Measurements from ENCODE around the gene SMIM38. TPM values are rescaled to one million over a fixed set of nuclear protein-coding genes. Genes with fewer than 3 reads are reported as not detected.

The SMIM38 gene
- total RNA-seq (1 to 10 TPM in 4 of 7 donors, under 1 TPM in 3; 0.44 to 2.0 (median 1.1) TPM), polyA plus RNA-seq (under 1 TPM; 0.02 to 0.29 (median 0.05) TPM)
- long read RNA-seq, donor 1: 0 reads
- long read RNA-seq, donor 2: 0 reads

GRCh38 chr11:69155302-69156234, at the start of gene SMIM38:
Gene SMIM38, plus strand, starts transcription at chr11:69155935. Its CDS starts 1,912 bp downstream, at chr11:69157847.
- Histone ChIP-seq H3K27ac (peak within 1 kb of the TSS in 5 of 8 donors; percentile 34 to 60 (median 57)), H3K27me3 (replicated peaks in 1 of 7) (peaks cover 0 to 25% (median 4%) of the 10 kb centered on the region in 7 donors), H3K9me3 (no peaks in the 10 kb centered on the region), H3K4me3 (no peak within 1 kb of the TSS), H3K4me1 (peaks cover 0 to 40% (median 19%) of the 10 kb centered on the region in 6 donors), H3K36me3 (no peaks in the 10 kb centered on the region)
- TF ChIP-seq POLR2AphosphoS5 (IDR thresholded peaks at IDR 0.05) (peak in 2 of 3 donors; percentile 73 to 74), CTCF (IDR thresholded peaks at IDR 0.05 in 8 of 11, conservative IDR thresholded peaks at IDR 0.05 in 3 of 11) (no peak)
- intact Hi-C loops (cut with DNase I; ENCODE audit: low total_unique reads): no loop called here
- 50 to 73% (median 55%) methylated on average over 12 to 32 of the region's 32 CpGs for WGBS, 5 donors
- peak; percentile 70 for DNase-seq

GRCh38 chr11:69106031-69106811, 49.5 kb upstream of the SMIM38 start:
- H3K36me3 ChIP-seq: peaks cover 0 to 7% (median 0%) of the 10 kb centered on the region in 6 donors
- H3K4me1 ChIP-seq: peaks cover 0 to 7% (median 2%) of the 10 kb centered on the region in 6 donors
- no peak for DNase-seq
- H3K27ac ChIP-seq: no peak overlapping the region
- H3K4me3 ChIP-seq: no peak overlapping the region
- TF ChIP-seq CTCF (IDR thresholded peaks at IDR 0.05 in 8 of 11, conservative IDR thresholded peaks at IDR 0.05 in 3 of 11) (no peak), POLR2AphosphoS5 (IDR thresholded peaks at IDR 0.05) (no peak), POLR2A (IDR thresholded peaks at IDR 0.05) (no peak)
- intact Hi-C loops (cut with DNase I; ENCODE audit: low total_unique reads): no loop called here
- H3K27me3 ChIP-seq (replicated peaks in 1 of 7): peaks cover 0 to 15% (median 0%) of the 10 kb centered on the region in 7 donors
- peaks cover 0 to 5% (median 0%) of the 10 kb centered on the region in 8 donors for H3K9me3 ChIP-seq
- WGBS, 5 donors: 74 to 92% (median 83%) methylated on average over 16 to 23 of the region's 23 CpGs

GRCh38 chr11:69107413-69107812, 48.3 kb upstream of the SMIM38 start:
- H3K9me3 ChIP-seq: peaks cover 0 to 5% (median 0%) of the 10 kb centered on the region in 8 donors
- intact Hi-C loops (cut with DNase I; ENCODE audit: low total_unique reads): no loop called here
- TF ChIP-seq CTCF (IDR thresholded peaks at IDR 0.05 in 8 of 11, conservative IDR thresholded peaks at IDR 0.05 in 3 of 11) (no peak), POLR2A (IDR thresholded peaks at IDR 0.05) (no peak), POLR2AphosphoS5 (IDR thresholded peaks at IDR 0.05) (no peak)
- no peak for DNase-seq
- no peak overlapping the region for H3K4me3 ChIP-seq
- H3K27me3 ChIP-seq (replicated peaks in 1 of 7): peaks cover 0 to 4% (median 0%) of the 10 kb centered on the region in 7 donors
- H3K4me1 ChIP-seq: no peaks in the 10 kb centered on the region
- no peak overlapping the region for H3K27ac ChIP-seq
- H3K36me3 ChIP-seq: peaks cover 0 to 7% (median 0%) of the 10 kb centered on the region in 6 donors

All from spleen (tissue), 13 donors.